GM18951 (cell line): ENCODE measurements around the gene PPM1H.
A peak's percentile ranks its signal among the peaks of the same experiment; 100 is the strongest.

Source experiments
- POLR2A ChIP-seq: IDR thresholded peaks from 4 replicates; pipeline ENCODE4 v1.6.1; 2011; ENCODE audit warnings: mild to moderate bottlenecking; ENCODE audit not compliant: insufficient read length, insufficient read depth; ENCODE audit errors: extremely low read depth
- in situ Hi-C: fragments of 300-500 bp; cut with MboI; formaldehyde crosslinking; loops from one replicate; pipeline ENCODE4 v1.12.0; 2022; ENCODE audit warnings: low sequenced_read_pairs, mixed read lengths, inconsistent platforms; ENCODE audit not compliant: unreplicated experiment

PPM1H gene

GRCh38 chr12:62621101-62621638 is 313.8 kb downstream of the PPM1H start:
- in situ Hi-C loops: no loop called here
- no peak for TF ChIP-seq POLR2A

- no peak for TF ChIP-seq POLR2A
- in situ Hi-C loops: no loop called here
These were observed 316.0 kb downstream of the PPM1H start for GRCh38 chr12:62618930-62619329.

- in situ Hi-C loops: no loop called here
- TF ChIP-seq POLR2A: no peak
These were observed 316.6 kb downstream of the PPM1H start for GRCh38 chr12:62618319-62618718.

GRCh38 chr12:62613081-62613480 is 321.9 kb downstream of the PPM1H start:
- in situ Hi-C loops: no loop called here
- no peak for TF ChIP-seq POLR2A

GRCh38 chr12:62606654-62607053 is 328.3 kb downstream of the PPM1H start:
- in situ Hi-C loops: no loop called here
- no peak for TF ChIP-seq POLR2A

GRCh38 chr12:62605981-62606380 is 329.0 kb downstream of the PPM1H start:
- TF ChIP-seq POLR2A: no peak
- in situ Hi-C loops: no loop called here

- in situ Hi-C loops: no loop called here
- no peak for TF ChIP-seq POLR2A
These were observed 330.1 kb downstream of the PPM1H start for GRCh38 chr12:62604871-62605270.

GRCh38 chr12:62604373-62604772 is 330.6 kb downstream of the PPM1H start:
- in situ Hi-C loops: no loop called here
- TF ChIP-seq POLR2A: no peak

- in situ Hi-C loops: no loop called here
- no peak for TF ChIP-seq POLR2A
These were observed 331.2 kb downstream of the PPM1H start for GRCh38 chr12:62603811-62604098.

- peak; percentile 57 for TF ChIP-seq POLR2A
- in situ Hi-C loops: no loop called here
These were observed 331.7 kb downstream of the PPM1H start for GRCh38 chr12:62603061-62603810.

- in situ Hi-C loops: no loop called here
- peak; percentile 79 for TF ChIP-seq POLR2A
These were observed 332.5 kb downstream of the PPM1H start for GRCh38 chr12:62602255-62603060.

- in situ Hi-C loops: no loop called here
- no peak for TF ChIP-seq POLR2A
These were observed 333.2 kb downstream of the PPM1H start for GRCh38 chr12:62601765-62602164.

GRCh38 chr12:62599854-62600437 is 335.0 kb downstream of the PPM1H start:
- TF ChIP-seq POLR2A: no peak
- in situ Hi-C loops: no loop called here

GRCh38 chr12:62598846-62599245 is 336.1 kb downstream of the PPM1H start:
- in situ Hi-C loops: no loop called here
- no peak for TF ChIP-seq POLR2A

GRCh38 chr12:62597253-62597652 is 337.7 kb downstream of the PPM1H start:
- TF ChIP-seq POLR2A: no peak
- in situ Hi-C loops: no loop called here
